HG03025 (cell line): ENCODE results near the gene EDAR.

Experiments used
- ATAC-seq: cut with Tn5 transposase; IDR thresholded peaks from one replicate; pipeline ENCODE4 v1.9.1; 2021; ENCODE audit warnings: mild to moderate bottlenecking, moderate library complexity; ENCODE audit not compliant: unreplicated experiment, low FRiP score

Gene EDAR

GRCh38 chr2:108942231-108942825, 46.7 kb downstream of the EDAR start:
- ATAC-seq: no peak

DNA sequence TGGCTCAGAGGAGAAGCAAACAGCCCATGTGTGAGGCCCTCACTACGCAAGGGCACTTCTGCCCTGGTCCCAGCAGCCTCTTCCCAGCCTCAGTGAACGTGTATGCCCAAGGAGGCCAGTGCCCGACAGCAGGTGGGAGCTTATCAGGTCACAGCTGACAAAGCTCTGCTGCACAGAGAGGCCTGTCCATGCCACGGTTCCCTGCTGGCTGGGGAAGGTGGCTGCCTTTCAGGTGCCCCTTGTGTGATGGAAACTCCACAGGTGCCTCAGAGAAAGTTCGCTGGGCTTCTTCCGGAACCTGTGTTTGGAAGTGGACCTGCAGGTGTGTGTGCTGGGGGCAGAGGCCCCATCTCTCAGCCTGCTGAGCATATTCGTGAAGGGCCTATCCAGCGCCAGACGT, 47.3 kb downstream of the EDAR start:
- ATAC-seq: no peak

GRCh38 chr2:108941161-108941665, 47.8 kb downstream of the EDAR start:
- no peak for ATAC-seq

- no peak for ATAC-seq
Measured at GRCh38 chr2:108940156-108940555, 48.9 kb downstream of the EDAR start.

DNA sequence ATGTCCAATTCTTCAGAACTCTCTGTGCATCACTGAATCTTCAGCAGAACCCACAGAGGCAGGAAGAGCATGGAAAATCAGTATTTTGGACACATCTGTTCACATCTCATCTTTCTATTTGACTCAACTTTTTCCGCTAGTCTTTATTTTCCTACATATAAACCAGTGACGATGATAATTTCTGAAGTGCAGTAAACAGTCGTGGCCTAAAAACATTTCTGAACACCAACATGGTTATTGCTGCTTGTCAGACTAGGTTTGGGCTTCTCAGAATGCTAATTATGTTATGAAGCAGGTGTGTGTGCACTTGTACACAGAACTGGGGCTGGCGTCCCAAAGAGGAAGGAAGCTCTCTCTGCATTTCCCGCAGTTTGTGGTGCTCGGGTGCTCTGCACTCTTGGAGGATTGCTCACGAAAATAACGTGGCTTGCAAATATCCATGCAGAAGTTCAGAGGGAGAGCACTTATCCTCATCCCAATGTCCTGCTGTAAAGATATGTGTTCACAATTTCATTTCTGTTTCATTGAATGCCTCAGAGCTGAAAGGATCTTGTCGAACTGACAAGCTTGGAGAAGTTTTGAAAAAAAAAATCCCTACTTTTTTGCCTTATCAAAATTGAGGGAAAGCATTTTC, 50.8 kb downstream of the EDAR start:
- ATAC-seq: no peak

- ATAC-seq: no peak
Measured at GRCh38 chr2:108937367-108938017, 51.5 kb downstream of the EDAR start.

- ATAC-seq: no peak
Measured at GRCh38 chr2:108936866-108937265, 52.2 kb downstream of the EDAR start.

GRCh38 chr2:108936076-108936864, 52.8 kb downstream of the EDAR start:
- no peak for ATAC-seq

DNA sequence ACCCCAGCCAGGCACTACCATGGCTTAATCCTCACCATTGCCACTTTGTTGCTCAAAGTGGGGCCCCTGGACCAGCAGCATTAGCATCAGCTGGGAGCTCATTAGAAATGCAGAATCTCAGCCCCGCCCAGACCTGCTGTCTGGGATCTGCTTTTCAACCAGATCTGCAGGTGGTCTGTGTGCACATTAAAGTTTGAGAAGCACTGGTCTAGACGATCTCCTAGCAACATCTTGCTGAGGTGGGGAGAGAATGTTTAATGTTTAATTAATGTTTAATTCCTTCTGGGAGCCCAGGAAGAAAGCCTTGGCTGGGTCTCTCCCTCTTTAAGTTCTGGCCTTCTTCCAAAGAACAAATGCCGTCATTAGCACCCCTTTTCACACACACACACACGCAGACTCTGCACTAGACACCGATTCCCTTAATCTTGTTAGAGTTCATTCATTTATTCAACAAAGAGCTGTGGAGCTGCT, 53.7 kb downstream of the EDAR start:
- ATAC-seq: no peak

GRCh38 chr2:108934583-108935245, 54.3 kb downstream of the EDAR start:
- ATAC-seq: no peak

GRCh38 chr2:108934151-108934550, 54.9 kb downstream of the EDAR start:
- no peak for ATAC-seq

DNA sequence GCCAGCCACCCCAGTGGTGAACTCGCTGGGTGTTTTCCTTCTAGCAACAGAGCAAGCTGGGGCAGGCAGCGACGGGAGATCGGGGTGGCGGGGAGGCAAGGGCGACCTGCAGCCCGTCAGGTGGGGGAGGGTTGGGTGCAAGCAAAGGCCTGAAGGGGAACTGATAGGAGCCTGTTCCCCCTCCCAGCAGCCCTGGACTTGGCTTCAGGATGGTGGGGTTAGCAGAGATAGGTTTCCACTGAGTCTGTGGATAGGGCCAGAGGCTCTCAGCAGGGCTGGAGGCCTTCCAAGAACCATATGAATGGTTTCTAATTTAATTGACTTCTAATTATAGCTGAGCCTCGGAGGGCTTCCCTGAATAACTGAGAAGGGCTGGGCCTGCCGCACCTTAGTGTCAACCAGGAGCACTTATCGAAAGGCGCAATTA, 55.3 kb downstream of the EDAR start:
- ATAC-seq: no peak

DNA sequence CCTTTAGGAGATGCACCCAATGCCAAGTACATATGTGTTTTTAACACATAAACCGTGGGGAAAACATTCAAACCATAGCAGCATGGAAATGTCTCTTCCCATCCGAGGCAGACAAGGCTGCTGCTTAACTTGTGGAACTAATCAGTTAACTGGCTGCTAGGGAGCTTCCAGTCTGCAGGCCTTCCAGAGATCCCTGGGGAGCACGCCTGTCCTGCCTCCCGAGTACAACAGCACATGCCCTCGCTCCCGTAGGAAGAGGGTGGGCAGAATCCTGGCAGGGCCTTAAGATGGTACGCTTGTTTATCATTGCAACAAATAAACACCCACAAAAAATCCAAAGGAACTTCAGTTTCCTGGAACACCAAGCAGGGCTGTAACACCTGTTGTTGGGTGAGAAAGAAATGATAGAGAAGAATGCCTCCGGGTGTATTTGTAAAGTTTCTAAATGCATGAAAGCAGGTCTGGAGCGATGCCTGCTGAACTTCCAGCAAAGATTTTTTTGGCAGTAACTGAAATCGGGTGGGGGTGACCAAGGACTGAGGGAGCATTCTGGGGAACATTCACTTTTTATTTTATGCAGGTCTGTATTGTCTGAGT, 56.2 kb downstream of the EDAR start:
- ATAC-seq: no peak

DNA sequence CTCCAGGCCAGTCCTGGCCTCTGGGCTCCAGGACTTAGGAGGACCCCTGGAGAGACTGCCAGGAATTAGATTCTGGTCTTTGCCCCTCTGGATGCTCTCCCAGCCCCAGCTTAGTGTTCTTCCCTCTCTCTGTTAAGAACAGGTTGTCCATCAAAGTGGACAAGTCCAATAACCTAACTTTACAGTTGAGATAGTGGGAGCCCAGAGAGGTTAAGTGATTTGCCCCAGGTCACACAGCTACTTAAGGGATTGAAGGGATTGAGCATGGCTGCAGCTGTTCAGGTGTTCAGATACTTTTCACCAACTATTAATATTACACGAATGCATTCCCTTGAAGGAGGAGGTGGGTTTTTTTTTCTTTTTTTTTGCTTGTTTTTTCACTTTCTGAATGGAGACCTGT, 57.6 kb downstream of the EDAR start:
- no peak for ATAC-seq

DNA sequence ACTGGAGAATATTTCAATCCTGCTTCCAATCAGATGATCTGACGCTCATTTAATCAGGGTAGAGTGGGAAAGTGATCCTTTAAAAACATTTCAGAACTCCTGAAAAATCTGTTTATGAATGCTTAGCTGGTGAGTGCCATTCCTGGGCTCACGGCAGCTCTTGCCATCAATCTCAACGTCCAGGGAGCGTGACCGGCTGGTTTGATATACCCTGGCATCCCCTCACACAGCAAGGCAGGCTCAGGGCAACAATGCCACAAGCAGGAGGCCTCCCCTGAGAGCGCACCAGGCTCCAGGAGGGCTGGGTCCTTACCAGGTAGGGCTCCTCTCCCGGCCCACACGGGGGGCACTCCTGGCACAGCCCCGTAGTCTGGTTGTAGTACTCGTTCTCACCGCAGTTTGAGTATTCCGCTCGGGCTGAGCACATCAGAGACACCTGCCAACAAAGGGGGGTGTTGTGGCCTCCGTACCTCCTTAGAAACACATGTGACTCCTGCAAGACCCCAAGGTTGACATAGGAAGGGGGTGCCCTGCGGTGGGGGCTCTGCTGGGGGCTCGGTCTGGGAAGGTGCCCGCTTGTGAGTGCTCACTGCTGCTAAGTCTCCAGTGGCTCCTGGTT, 59.1 kb downstream of the EDAR start:
- no peak for ATAC-seq

DNA sequence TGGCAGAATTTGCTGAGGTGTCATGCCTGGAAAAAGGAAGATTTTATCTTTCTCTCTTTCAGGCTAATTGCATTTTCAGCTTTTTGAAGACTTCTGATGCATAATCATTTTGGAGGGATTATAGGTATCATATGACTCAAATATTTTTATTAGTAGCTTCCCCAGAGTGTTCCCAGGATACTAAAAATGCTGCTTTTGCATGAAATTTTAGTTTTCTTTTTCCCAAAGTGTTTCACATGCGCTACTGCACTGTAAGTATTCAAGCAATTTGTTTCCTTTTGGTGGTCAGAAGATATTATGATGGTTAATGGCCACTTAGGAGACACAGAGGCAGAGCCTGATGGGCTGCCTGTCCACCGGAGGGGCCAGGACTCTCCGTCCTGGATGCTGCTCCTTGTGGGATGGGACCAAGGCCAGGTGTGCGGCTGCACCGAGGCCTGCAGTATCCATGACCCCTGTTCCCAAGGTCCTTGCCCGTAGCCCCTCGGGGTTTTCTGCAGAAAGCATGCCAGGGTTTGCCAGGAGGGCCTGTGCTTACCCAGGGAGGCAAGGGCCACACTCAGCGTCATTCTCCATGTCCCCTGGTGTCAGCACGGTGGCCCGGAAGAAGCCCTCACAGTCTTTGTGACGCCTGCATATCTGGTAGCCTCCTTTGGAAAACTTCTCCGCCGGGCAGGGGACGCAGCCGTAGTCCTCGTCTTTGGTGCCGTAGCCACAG, 60.2 kb downstream of the EDAR start:
- ATAC-seq: no peak

- no peak for ATAC-seq
Measured at GRCh38 chr2:108927936-108928659, 60.9 kb downstream of the EDAR start.

GRCh38 chr2:108927405-108927804, 61.6 kb downstream of the EDAR start:
- no peak for ATAC-seq
